Stimulated activated CD4-positive, alpha-beta T cell treated with anti-CD3 and anti-CD28 coated beads, Interleukin-4, amount 100 ng/mL, for 4 hours (primary cell): ENCODE measurements around the gene SLC17A3.

ENCODE experiments used
- DNase-seq, 2 experiments: peaks; one replicate each; pipeline ENCODE4 v3.0.0-alpha.2; 2020

Gene SLC17A3

GRCh38 chr6:25835442-25836283 is 38.4 kb downstream of the SLC17A3 start:
- no peak for DNase-seq

- no peak for DNase-seq
Observed at GRCh38 chr6:25834950-25835349, 39.1 kb downstream of the SLC17A3 start.

GRCh38 chr6:25833136-25833535 is 40.9 kb downstream of the SLC17A3 start:
- DNase-seq: no peak

GRCh38 chr6:25832670-25833069 is 41.4 kb downstream of the SLC17A3 start:
- no peak for DNase-seq

- DNase-seq: no peak
Observed at GRCh38 chr6:25832307-25832662, 41.8 kb downstream of the SLC17A3 start.

GRCh38 chr6:25831532-25832306 is 42.3 kb downstream of the SLC17A3 start, which contains the start of gene SLC17A1:
Gene SLC17A1 (minus strand): TSS chr6:25832052. CDS start chr6:25830557, 1,495 bp downstream.
- DNase-seq: no peak

GRCh38 chr6:25830458-25830857 is 43.6 kb downstream of the SLC17A3 start:
- DNase-seq: no peak

GRCh38 chr6:25829375-25829774 is 44.7 kb downstream of the SLC17A3 start:
- no peak for DNase-seq

- DNase-seq: no peak
Observed at GRCh38 chr6:25821341-25821740, 52.7 kb downstream of the SLC17A3 start.

GRCh38 chr6:25816252-25816651 is 57.8 kb downstream of the SLC17A3 start:
- DNase-seq: no peak

- no peak for DNase-seq
Observed at GRCh38 chr6:25815194-25815593, 58.8 kb downstream of the SLC17A3 start.

- no peak for DNase-seq
Observed at GRCh38 chr6:25804804-25805203, 69.2 kb downstream of the SLC17A3 start.

- no peak for DNase-seq
Observed at GRCh38 chr6:25801436-25801835, 72.6 kb downstream of the SLC17A3 start.
